Coronary artery (tissue), 2 donors: ENCODE results near the gene DHX29.
"Not testable (repeated sequence)": the region's sequence is repeated elsewhere in the genome, so short reads cannot be mapped to it uniquely, and the experiment has no call there.

Experiments
- DNase-seq: peaks from one replicate; pipeline ENCODE4 v3.0.0-alpha.2; 2017; ENCODE audit warnings: low spot score
- H3K27ac ChIP-seq, 2 donors: fragments of 200-600 bp; sonication (generic); one replicate each; pipeline ENCODE4 v1.5.1; 2016 to 2019
- H3K4me3 ChIP-seq: fragments of 200-600 bp; sonication (generic); 2 replicates; pipeline ENCODE4 v1.5.1; 2016; ENCODE audit warnings: mild to moderate bottlenecking, moderate library complexity
- TF ChIP-seq, protein P1 (sequence below): fragments of 200-600 bp; sonication (generic); IDR thresholded peaks from one replicate; pipeline ENCODE4 v1.5.1; 2019; ENCODE audit warnings: antibody characterized with exemption

DHX29 gene

DNA sequence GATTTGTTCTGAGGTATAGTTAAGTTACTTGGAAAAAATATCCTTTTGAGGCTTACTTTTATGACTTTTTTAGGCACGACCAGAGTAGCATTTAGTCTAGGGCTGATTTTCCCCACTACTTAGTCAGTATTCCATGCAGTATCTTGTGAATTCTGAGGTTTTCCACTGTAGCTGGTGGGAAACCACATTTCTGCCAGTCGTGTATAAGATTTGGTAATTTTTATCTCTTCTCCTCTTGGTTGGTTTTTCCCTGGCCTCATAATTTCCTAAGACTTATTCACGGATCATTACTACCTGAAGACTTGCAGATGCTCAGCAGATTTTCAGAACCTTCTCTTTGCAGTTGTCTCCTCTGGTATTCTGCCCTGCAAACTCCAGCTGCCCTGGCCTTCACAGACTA, 23.8 kb upstream of the DHX29 start:
- TF ChIP-seq, protein P1, sequence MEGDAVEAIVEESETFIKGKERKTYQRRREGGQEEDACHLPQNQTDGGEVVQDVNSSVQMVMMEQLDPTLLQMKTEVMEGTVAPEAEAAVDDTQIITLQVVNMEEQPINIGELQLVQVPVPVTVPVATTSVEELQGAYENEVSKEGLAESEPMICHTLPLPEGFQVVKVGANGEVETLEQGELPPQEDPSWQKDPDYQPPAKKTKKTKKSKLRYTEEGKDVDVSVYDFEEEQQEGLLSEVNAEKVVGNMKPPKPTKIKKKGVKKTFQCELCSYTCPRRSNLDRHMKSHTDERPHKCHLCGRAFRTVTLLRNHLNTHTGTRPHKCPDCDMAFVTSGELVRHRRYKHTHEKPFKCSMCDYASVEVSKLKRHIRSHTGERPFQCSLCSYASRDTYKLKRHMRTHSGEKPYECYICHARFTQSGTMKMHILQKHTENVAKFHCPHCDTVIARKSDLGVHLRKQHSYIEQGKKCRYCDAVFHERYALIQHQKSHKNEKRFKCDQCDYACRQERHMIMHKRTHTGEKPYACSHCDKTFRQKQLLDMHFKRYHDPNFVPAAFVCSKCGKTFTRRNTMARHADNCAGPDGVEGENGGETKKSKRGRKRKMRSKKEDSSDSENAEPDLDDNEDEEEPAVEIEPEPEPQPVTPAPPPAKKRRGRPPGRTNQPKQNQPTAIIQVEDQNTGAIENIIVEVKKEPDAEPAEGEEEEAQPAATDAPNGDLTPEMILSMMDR, result no peak
- H3K4me3 ChIP-seq, result no peak overlapping the region
- no peak overlapping the region for H3K27ac ChIP-seq
- no peak for DNase-seq

DNA sequence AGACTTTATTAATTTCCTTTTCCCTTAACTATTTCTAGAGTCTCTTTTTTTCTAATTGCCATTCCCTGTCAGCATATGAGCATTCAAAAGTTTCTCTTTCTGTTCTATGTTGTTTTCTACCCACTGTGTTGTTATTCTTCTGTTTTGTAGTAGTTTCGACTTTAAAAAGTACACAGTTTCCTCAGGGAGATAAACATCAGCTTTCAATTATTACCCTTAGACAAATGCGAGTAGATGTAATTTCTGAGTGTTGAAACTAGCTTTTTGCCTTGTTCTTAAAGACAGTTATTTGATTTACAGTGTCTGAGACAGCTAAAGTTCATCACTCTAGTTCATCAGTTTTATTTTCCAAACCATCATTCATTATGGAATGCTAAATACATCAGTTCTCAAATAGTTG, 19.8 kb upstream of the DHX29 start:
- TF ChIP-seq, protein P1, result no peak
- H3K27ac ChIP-seq, result no peak overlapping the region
- H3K4me3 ChIP-seq, result no peak overlapping the region
- no peak for DNase-seq

- DNase-seq, result no peak
- TF ChIP-seq, protein P1, result no peak
- Histone ChIP-seq H3K27ac (no peak overlapping the region), H3K4me3 (no peak overlapping the region)
Measured at GRCh38 chr5:55325621-55326020, 18.1 kb upstream of the DHX29 start.

DNA sequence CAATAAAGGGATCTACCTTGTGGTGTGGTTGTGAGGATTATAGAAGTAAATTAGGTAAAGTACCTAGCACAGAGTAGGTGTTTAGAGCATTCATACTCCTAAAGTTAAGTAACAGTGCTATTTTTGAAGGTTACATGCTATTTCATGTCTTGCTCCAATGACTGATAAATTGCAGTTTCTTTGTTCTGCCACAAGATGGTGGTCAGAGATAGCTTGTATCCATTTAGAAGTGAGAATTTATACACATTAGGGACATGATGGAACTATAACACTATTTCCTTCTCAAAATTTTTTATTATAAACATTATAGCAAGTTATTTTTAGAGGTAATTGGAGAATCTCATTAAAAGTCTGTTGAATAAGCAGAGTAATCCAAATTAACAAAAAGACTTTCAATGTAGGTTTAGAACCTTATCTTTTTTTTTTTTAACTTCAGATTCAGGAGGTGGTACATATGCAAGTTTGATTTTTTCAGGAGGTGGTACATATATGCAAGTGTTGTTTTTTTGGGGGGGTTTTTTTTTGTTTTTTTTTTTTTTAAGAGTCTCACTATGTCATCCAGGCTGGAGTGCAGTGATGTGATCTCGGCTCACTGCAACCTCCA, 17.4 kb upstream of the DHX29 start:
- no peak overlapping the region for H3K4me3 ChIP-seq
- no peak for DNase-seq
- H3K27ac ChIP-seq, result no peak overlapping the region
- TF ChIP-seq, protein P1, result peak; percentile 55

- Histone ChIP-seq H3K27ac (no peak overlapping the region), H3K4me3 (no peak overlapping the region)
- TF ChIP-seq, protein P1, result no peak
- no peak for DNase-seq
Measured at GRCh38 chr5:55324006-55324405, 16.5 kb upstream of the DHX29 start.

- H3K27ac ChIP-seq, result peak overlapping the region; percentile 57 to 66
- TF ChIP-seq, protein P1, result no peak
- no peak overlapping the region for H3K4me3 ChIP-seq
- no peak for DNase-seq
Measured at GRCh38 chr5:55320571-55320970, 13.1 kb upstream of the DHX29 start.

GRCh38 chr5:55319491-55319890, 12.0 kb upstream of the DHX29 start:
- peak overlapping the region; percentile 43 to 57 for H3K27ac ChIP-seq
- no peak for DNase-seq
- TF ChIP-seq, protein P1, result no peak
- H3K4me3 ChIP-seq, result no peak overlapping the region

DNA sequence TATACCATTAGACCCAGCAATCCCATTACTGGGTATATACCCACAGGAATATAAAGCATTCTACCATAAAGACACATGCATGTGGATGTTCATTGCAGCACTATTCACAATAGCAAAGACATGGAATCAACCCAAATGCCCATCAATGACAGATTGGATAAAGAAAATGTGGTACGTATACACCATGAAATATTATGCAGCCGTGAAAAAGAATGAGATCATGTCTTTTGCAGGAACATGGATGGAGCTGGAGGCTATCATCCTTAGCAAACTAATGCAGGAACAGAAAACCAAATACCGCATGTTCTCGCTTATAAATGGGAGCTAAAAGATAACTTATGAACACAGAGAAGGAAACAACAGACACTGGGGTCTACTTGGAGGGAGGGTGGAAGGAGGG, 10.7 kb upstream of the DHX29 start:
- not testable (repeated sequence) for H3K27ac ChIP-seq, DNase-seq, H3K4me3 ChIP-seq
